Measurements from ENCODE around the gene PCDHGA6. TPM values are rescaled to one million over a fixed set of nuclear protein-coding genes. Genes with fewer than 3 reads are reported as not detected.
"Not testable (repeated sequence)": the region's sequence is repeated elsewhere in the genome, so short reads cannot be mapped to it uniquely, and the experiment has no call there.

The PCDHGA6 gene
- total and polyA plus RNA-seq, 3 experiments from 2014 or later: 0.06 to 0.22 (median 0.15) TPM

DNA sequence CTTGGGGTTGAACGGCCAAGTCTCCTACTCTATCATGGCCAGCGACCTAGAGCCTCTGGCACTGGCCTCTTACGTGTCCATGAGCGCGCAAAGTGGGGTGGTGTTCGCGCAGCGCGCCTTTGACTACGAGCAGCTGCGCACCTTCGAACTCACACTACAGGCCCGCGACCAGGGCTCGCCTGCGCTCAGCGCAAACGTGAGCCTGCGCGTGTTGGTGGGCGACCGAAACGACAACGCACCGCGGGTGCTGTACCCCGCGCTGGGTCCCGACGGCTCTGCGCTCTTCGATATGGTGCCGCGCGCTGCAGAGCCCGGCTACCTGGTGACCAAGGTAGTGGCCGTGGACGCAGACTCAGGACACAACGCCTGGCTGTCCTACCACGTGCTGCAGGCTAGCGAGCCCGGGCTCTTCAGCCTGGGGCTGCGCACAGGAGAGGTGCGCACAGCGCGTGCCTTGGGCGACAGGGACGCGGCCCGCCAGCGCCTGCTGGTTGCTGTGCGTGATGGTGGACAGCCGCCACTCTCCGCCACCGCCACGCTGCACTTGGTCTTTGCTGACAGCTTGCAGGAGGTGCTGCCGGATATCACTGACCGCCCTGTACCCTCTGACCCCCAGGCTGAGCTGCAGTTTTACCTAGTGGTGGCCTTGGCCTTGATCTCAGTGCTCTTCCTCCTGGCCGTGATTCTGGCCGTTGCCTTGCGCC, 26.0 kb downstream of the PCDHGA6 start:
- H3K27me3 Mint-ChIP-seq: peaks cover 57 to 62% of the 10 kb centered on the region in 2 donors
- no peak for DNase-seq
- peaks cover 14 to 56% (median 53%) of the 10 kb centered on the region in 5 donors for H3K9me3 Mint-ChIP-seq
- Histone ChIP-seq H3K9me3 (ENCODE audit: low read length) (no peaks in the 10 kb centered on the region), H3K4me3 (ENCODE audit: low read length) (no peak overlapping the region), H3K36me3 (ENCODE audit: insufficient read depth, low read length) (no peaks in the 10 kb centered on the region), H3K27ac (ENCODE audit: low read depth, low read length) (no peak overlapping the region), H3K4me1 (ENCODE audit: insufficient read depth, low read length) (no peaks in the 10 kb centered on the region), H3K27me3 (ENCODE audit: insufficient read depth, low read length, poor library complexity, severe bottlenecking) (peaks cover 18% of the 10 kb centered on the region)
- ChIA-PET CTCF (no interaction called here), POLR2A (no interaction called here)
- H3K36me3 Mint-ChIP-seq: peaks cover 0 to 5% (median 3%) of the 10 kb centered on the region in 3 donors
- H3K27ac Mint-ChIP-seq: no peak overlapping the region
- H3K4me3 Mint-ChIP-seq: peak overlapping the region in 1 of 7 donors; percentile 54
- no peaks in the 10 kb centered on the region for H3K4me1 Mint-ChIP-seq

DNA sequence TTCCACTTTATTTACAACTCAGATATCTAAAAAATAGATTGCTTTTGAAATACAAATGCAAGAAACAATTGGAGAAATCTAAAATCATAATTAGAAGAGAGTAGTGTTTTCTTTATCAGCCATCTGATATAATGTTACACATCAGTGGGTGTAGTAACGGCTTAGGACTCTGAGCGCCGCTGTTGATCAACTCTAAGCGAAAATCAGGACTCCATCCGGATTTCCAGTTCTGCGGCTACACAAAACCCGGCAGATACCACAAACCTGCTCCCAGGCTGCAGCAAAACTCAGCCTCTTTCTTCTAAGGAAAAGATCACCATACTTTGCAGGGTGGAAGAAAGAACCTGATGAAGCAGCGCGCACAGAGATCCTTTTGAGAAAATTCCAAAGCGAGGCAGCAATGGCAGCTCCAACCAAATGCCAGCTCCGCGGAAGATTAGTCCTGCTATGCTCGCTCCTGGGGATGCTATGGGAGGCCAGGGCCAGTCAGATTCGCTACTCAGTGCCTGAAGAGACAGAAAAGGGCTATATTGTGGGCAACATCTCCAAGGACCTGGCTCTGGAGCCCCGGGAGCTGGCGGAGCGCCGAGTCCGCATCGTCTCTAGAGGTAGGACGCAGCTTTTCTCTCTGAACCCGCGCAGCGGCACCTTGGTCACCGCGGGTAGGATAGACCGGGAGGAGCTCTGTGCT, 29.0 kb downstream of the PCDHGA6 start, which contains the start of gene PCDHGA9:
Gene PCDHGA9 (plus strand): TSS at position 226 of the 691 bp plus-strand sequence. CDS start 175 bp downstream, at position 401.
- Mint-ChIP-seq H3K4me3 (peak within 1 kb of the TSS in 5 of 7 donors; percentile 50 to 82 (median 60)), H3K27ac (no peak within 1 kb of the TSS), H3K36me3 (peaks cover 0 to 9% (median 3%) of the 10 kb centered on the region in 3 donors), H3K27me3 (peaks cover 60 to 72% of the 10 kb centered on the region in 2 donors), H3K4me1 (no peaks in the 10 kb centered on the region), H3K9me3 (peaks cover 17 to 59% (median 46%) of the 10 kb centered on the region in 5 donors)
- Histone ChIP-seq H3K36me3 (ENCODE audit: insufficient read depth, low read length) (no peaks in the 10 kb centered on the region), H3K4me3 (ENCODE audit: low read length) (peak within 1 kb of the TSS; percentile 13), H3K27ac (ENCODE audit: low read depth, low read length) (no peak within 1 kb of the TSS), H3K4me1 (ENCODE audit: insufficient read depth, low read length) (no peaks in the 10 kb centered on the region), H3K9me3 (ENCODE audit: low read length) (no peaks in the 10 kb centered on the region), H3K27me3 (ENCODE audit: insufficient read depth, low read length, poor library complexity, severe bottlenecking) (peaks cover 25% of the 10 kb centered on the region)
- DNase-seq: no peak
- POLR2A ChIA-PET: no interaction called here
- CTCF ChIA-PET: interaction anchor here (1.0 kb wide), 1 partner anchor 10 kb away, joined by 3 read pairs; the partner anchor contains the start of gene PCDHGA10

DNA sequence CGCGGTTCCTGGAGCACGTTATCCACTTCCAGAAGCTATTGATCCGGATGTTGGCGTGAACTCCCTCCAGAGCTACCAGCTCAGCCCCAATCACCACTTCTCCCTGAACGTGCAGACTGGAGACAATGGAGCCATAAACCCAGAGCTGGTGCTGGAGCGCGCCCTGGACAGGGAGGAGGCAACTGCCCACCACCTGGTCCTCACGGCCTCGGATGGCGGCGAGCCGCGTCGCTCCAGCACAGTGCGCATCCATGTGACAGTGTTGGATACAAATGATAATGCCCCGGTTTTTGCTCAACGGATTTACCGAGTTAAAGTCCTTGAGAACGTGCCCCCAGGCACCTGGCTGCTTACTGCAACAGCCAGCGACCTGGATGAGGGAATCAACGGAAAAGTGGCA, 29.7 kb downstream of the PCDHGA6 start:
- DNase-seq: no peak
- peaks cover 25% of the 10 kb centered on the region for H3K27me3 ChIP-seq (ENCODE audit: insufficient read depth, low read length, poor library complexity, severe bottlenecking)
- no peaks in the 10 kb centered on the region for H3K4me1 ChIP-seq (ENCODE audit: insufficient read depth, low read length)
- H3K4me1 Mint-ChIP-seq: peaks cover 0 to 2% (median 0%) of the 10 kb centered on the region in 3 donors
- H3K36me3 Mint-ChIP-seq: peaks cover 0 to 12% (median 3%) of the 10 kb centered on the region in 3 donors
- peaks cover 17 to 64% (median 49%) of the 10 kb centered on the region in 5 donors for H3K9me3 Mint-ChIP-seq
- H3K27ac Mint-ChIP-seq: no peak overlapping the region
- H3K4me3 Mint-ChIP-seq: no peak overlapping the region
- ChIA-PET POLR2A (no interaction called here), CTCF (interaction anchor here (1.0 kb wide), 1 partner anchor 9 kb away, joined by 3 read pairs; the partner anchor contains the start of gene PCDHGA10)
- no peak overlapping the region for H3K4me3 ChIP-seq (ENCODE audit: low read length)
- H3K27me3 Mint-ChIP-seq: peaks cover 64 to 77% of the 10 kb centered on the region in 2 donors
- no peak overlapping the region for H3K27ac ChIP-seq (ENCODE audit: low read depth, low read length)
- H3K9me3 ChIP-seq (ENCODE audit: low read length): no peaks in the 10 kb centered on the region
- no peaks in the 10 kb centered on the region for H3K36me3 ChIP-seq (ENCODE audit: insufficient read depth, low read length)

DNA sequence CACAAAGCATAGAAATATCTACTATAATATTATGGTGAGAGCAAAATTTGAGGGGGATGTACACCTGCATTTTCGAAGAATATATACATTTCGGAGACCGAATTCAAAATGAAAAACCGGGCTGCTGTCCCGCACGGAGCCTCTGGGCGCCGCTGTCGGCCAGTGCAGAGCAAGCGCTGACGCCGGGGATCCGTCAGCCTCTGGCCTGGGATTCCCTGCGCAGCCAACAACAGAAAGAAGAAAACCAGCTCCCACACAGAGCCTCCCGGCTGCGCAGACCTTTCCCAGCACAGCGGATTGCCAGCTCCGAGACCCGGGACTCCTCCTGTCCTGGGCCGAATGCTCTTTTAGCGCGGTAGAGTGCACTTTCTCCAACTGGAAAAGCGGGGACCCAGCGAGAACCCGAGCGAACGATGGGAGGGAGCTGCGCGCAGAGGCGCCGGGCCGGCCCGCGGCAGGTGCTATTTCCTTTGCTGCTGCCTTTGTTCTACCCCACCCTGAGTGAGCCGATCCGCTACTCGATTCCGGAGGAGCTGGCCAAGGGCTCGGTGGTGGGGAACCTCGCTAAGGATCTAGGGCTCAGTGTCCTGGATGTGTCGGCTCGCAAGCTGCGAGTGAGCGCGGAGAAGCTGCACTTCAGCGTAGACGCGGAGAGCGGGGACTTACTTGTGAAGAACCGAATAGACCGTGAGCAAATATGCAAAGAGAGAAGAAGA, 34.3 kb downstream of the PCDHGA6 start, which contains the start of gene PCDHGB6:
Gene PCDHGB6 (plus strand): TSS at position 232 of the 716 bp plus-strand sequence. CDS start 182 bp downstream, at position 414.
- peaks cover 41% of the 10 kb centered on the region for H3K27me3 ChIP-seq (ENCODE audit: insufficient read depth, low read length, poor library complexity, severe bottlenecking)
- Mint-ChIP-seq H3K36me3 (peaks cover 0 to 12% (median 1%) of the 10 kb centered on the region in 3 donors), H3K27ac (peak within 1 kb of the TSS in 2 of 8 donors; percentile 26 to 93), H3K27me3 (peaks cover 71 to 77% of the 10 kb centered on the region in 2 donors), H3K9me3 (peaks cover 20 to 62% (median 48%) of the 10 kb centered on the region in 5 donors), H3K4me3 (peak within 1 kb of the TSS in 3 of 7 donors; percentile 25 to 44 (median 26))
- CTCF ChIA-PET: interaction anchor here (0.8 to 1.5 kb wide), 3 partner anchors 9 to 159 kb away, joined by 3 to 4 read pairs (median 3); partner anchors contain the start of gene PCDHGB7
- H3K4me1 ChIP-seq (ENCODE audit: insufficient read depth, low read length); POLR2A ChIA-PET; H3K4me3 ChIP-seq (ENCODE audit: low read length); H3K4me1 Mint-ChIP-seq; H3K27ac ChIP-seq (ENCODE audit: low read depth, low read length); H3K9me3 ChIP-seq (ENCODE audit: low read length); H3K36me3 ChIP-seq (ENCODE audit: insufficient read depth, low read length): not testable (repeated sequence)
- peak in 1 of 5 donors; percentile 13 for DNase-seq

DNA sequence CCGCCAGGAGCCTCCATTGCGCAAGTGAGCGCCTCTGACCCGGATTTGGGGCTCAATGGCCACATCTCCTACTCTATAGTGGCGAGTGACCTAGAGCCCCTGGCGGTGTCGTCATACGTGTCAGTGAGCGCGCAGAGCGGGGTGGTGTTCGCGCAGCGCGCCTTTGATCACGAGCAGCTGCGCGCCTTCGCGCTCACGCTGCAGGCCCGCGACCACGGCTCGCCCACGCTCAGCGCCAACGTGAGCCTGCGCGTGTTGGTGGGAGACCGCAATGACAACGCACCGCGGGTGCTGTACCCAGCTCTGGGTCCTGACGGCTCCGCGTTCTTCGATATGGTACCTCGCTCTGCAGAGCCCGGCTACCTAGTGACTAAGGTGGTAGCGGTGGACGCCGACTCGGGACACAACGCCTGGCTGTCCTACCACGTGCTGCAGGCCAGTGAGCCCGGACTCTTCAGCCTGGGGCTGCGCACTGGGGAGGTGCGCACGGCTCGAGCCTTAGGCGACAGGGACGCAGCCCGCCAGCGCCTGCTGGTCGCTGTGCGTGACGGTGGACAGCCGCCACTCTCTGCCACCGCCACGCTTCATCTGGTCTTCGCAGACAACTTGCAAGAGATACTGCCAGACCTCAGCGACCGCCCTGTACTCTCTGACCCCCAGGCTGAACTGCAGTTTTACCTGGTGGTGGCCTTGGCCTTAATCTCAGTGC, 36.1 kb downstream of the PCDHGA6 start:
- no peaks in the 10 kb centered on the region for H3K9me3 ChIP-seq (ENCODE audit: low read length)
- Mint-ChIP-seq H3K4me1 (peaks cover 16 to 20% (median 17%) of the 10 kb centered on the region in 3 donors), H3K9me3 (peaks cover 23 to 61% (median 56%) of the 10 kb centered on the region in 5 donors), H3K36me3 (peaks cover 0 to 17% (median 4%) of the 10 kb centered on the region in 3 donors), H3K27ac (peak overlapping the region in 1 of 8 donors; percentile 83), H3K27me3 (peaks cover 72 to 79% of the 10 kb centered on the region in 2 donors), H3K4me3 (no peak overlapping the region)
- CTCF ChIA-PET: no interaction called here
- H3K27me3 ChIP-seq (ENCODE audit: insufficient read depth, low read length, poor library complexity, severe bottlenecking): peaks cover 54% of the 10 kb centered on the region
- no peaks in the 10 kb centered on the region for H3K36me3 ChIP-seq (ENCODE audit: insufficient read depth, low read length)
- H3K4me3 ChIP-seq (ENCODE audit: low read length): no peak overlapping the region
- no peak for DNase-seq
- POLR2A ChIA-PET: no interaction called here
- H3K27ac ChIP-seq (ENCODE audit: low read depth, low read length): no peak overlapping the region
- peaks cover 7% of the 10 kb centered on the region for H3K4me1 ChIP-seq (ENCODE audit: insufficient read depth, low read length)

DNA sequence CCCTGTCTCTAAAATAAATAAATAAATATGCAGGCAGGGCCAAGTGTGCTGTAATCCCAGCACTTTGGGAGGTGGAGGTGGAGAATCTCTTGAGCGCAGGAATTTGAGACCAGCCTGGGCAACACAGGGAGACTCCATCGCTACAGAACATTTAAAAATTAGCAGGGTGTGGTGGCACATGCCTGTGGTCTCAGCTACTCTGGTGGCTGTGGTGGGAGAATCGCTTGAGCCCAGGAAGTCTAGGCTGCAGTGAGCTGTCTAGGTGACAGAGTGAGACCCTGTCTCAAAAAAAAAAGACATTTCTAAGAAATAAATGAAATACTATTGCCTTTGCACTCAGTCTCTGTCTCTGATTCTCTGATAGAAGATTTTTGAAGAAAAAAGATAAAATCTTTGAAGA, 37.9 kb downstream of the PCDHGA6 start:
- Histone ChIP-seq H3K4me3 (ENCODE audit: low read length) (no peak overlapping the region), H3K4me1 (ENCODE audit: insufficient read depth, low read length) (peaks cover 7% of the 10 kb centered on the region), H3K9me3 (ENCODE audit: low read length) (no peaks in the 10 kb centered on the region), H3K27me3 (ENCODE audit: insufficient read depth, low read length, poor library complexity, severe bottlenecking) (peaks cover 57% of the 10 kb centered on the region), H3K27ac (ENCODE audit: low read depth, low read length) (no peak overlapping the region), H3K36me3 (ENCODE audit: insufficient read depth, low read length) (no peaks in the 10 kb centered on the region)
- DNase-seq: no peak
- CTCF ChIA-PET: no interaction called here
- Mint-ChIP-seq H3K9me3 (peaks cover 16 to 58% (median 55%) of the 10 kb centered on the region in 5 donors), H3K27ac (no peak overlapping the region), H3K27me3 (peaks cover 67 to 76% of the 10 kb centered on the region in 2 donors), H3K36me3 (peaks cover 0 to 16% (median 4%) of the 10 kb centered on the region in 3 donors), H3K4me1 (peaks cover 17 to 26% (median 18%) of the 10 kb centered on the region in 3 donors), H3K4me3 (no peak overlapping the region)
- POLR2A ChIA-PET: no interaction called here

DNA sequence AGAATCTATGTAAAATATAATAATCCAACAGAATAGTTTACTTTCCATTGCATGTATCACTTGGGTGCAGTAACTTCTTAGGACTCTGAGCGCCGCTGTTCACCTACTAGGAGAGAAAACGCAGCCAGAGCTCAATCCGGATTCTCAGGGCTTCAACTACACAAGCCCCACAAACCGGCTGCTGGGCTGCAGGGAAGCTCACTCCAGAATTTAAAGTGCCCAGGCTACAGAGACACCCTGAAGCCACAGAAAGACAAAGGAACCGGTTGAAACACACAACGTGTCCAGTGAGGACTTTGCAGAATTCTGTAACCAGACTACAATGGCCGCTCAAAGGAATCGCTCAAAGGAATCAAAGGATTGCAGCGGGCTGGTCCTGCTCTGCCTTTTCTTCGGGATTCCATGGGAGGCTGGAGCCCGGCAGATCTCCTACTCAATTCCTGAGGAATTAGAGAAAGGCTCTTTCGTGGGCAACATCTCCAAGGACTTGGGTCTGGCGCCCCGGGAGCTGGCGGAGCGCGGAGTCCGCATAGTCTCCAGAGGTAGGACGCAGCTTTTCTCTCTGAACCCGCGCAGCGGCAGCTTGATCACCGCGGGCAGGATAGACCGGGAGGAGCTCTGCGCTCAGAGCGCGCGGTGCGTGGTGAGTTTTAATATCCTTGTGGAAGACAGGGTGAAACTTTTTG, 39.3 kb downstream of the PCDHGA6 start, which contains the start of gene PCDHGA10:
Gene PCDHGA10 (plus strand): TSS at position 134 of the 686 bp plus-strand sequence. CDS start 189 bp downstream, at position 323.
- Mint-ChIP-seq H3K4me1 (peaks cover 20 to 29% (median 21%) of the 10 kb centered on the region in 3 donors), H3K4me3 (peak within 1 kb of the TSS; percentile 77 to 95 (median 84)), H3K36me3 (peaks cover 0 to 19% (median 4%) of the 10 kb centered on the region in 3 donors), H3K27ac (peak within 1 kb of the TSS in 2 of 8 donors; percentile 10 to 38), H3K27me3 (peaks cover 63 to 77% of the 10 kb centered on the region in 2 donors), H3K9me3 (peaks cover 16 to 57% (median 55%) of the 10 kb centered on the region in 5 donors)
- Histone ChIP-seq H3K27me3 (ENCODE audit: insufficient read depth, low read length, poor library complexity, severe bottlenecking) (peaks cover 59% of the 10 kb centered on the region), H3K9me3 (ENCODE audit: low read length) (no peaks in the 10 kb centered on the region), H3K4me1 (ENCODE audit: insufficient read depth, low read length) (peaks cover 7% of the 10 kb centered on the region), H3K36me3 (ENCODE audit: insufficient read depth, low read length) (no peaks in the 10 kb centered on the region), H3K4me3 (ENCODE audit: low read length) (peak within 1 kb of the TSS; percentile 77), H3K27ac (ENCODE audit: low read depth, low read length) (no peak within 1 kb of the TSS)
- POLR2A ChIA-PET: no interaction called here
- CTCF ChIA-PET: interaction anchor here (0.7 to 2.1 kb wide), 12 partner anchors 10 to 151 kb away, joined by 3 to 10 read pairs (median 4); partner anchors contain the start of genes PCDHGA9 and TAF7
- peak; percentile 33 to 61 (median 41) for DNase-seq
